ENCODE measurements around the gene IQGAP3. TPM values are rescaled to one million over a fixed set of nuclear protein-coding genes. Genes with fewer than 3 reads are reported as not detected.
A peak's percentile ranks its signal among the peaks of the same experiment; 100 is the strongest.

The IQGAP3 gene
- total and polyA plus RNA-seq, 2 of the 4 experiments (the other 2 are of a cell fraction) = 12.5 to 13.6 TPM

DNA sequence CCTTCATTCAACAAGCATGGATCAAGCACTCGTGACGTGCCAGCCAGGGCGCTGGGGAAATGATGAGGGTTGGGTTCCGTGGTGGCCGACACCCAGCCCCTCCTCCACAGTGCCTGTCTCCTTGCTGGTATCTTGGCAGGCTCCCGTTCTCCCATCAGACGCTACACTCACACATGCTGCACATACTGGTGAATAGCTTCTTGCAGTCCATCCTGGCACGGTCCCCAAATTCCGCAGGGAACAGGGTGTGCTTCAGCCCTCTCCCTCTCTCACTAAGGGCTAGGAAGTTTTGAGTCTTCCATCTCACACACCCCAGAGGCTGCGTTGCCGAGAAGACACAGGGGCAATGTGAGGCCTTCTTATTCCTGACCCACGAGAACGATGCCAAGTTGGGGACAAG is 61.7 kb downstream of the IQGAP3 start:
- H2BK15ac ChIP-seq (ENCODE audit: low read depth, low read length) = peak overlapping the region; percentile 91; the same call in 2 of the 3 replicates
- H3K4me1 ChIP-seq (ENCODE audit: control insufficient read depth, insufficient read depth, low read length) = peaks cover 26% of the 10 kb centered on the region
- no TSS peak for BruUV-seq (replicated peaks)
- peak overlapping the region; percentile 39; the same call in 1 of the 2 replicates for H4K5ac ChIP-seq (ENCODE audit: low read depth, low read length)
- peak overlapping the region; percentile 38 for H2BK5ac ChIP-seq (ENCODE audit: low read depth, low read length, poor library complexity, severe bottlenecking)
- no peaks in the 10 kb centered on the region for H3K27me3 ChIP-seq (ENCODE audit: control insufficient read depth, insufficient read depth, low read length)
- peak overlapping the region; percentile 33 for H3K4me2 ChIP-seq (ENCODE audit: low read depth, low read length)
- no peak overlapping the region for H3K4me3 ChIP-seq (ENCODE audit: insufficient read depth, low read depth, low read length)
- CTCF ChIA-PET = no interaction called here
- DNase-seq (peak; percentile 85), ATAC-seq (ENCODE audit: low read depth) (peak; percentile 60)
- peak overlapping the region; percentile 81 for H4K91ac ChIP-seq (ENCODE audit: insufficient read depth, low read depth, low read length)
- H3K36me3 ChIP-seq (ENCODE audit: control insufficient read depth, insufficient read depth, low read length) = no peaks in the 10 kb centered on the region
- peak overlapping the region; percentile 93 for H2BK120ac ChIP-seq (ENCODE audit: low read depth, low read length)
- intact Hi-C loops (cut with micrococcal nuclease) = no loop called here
- no peak for TF ChIP-seq RAD21 (IDR thresholded peaks at IDR 0.05; ENCODE audit: low read length)
- TF ChIP-seq, protein P1, sequence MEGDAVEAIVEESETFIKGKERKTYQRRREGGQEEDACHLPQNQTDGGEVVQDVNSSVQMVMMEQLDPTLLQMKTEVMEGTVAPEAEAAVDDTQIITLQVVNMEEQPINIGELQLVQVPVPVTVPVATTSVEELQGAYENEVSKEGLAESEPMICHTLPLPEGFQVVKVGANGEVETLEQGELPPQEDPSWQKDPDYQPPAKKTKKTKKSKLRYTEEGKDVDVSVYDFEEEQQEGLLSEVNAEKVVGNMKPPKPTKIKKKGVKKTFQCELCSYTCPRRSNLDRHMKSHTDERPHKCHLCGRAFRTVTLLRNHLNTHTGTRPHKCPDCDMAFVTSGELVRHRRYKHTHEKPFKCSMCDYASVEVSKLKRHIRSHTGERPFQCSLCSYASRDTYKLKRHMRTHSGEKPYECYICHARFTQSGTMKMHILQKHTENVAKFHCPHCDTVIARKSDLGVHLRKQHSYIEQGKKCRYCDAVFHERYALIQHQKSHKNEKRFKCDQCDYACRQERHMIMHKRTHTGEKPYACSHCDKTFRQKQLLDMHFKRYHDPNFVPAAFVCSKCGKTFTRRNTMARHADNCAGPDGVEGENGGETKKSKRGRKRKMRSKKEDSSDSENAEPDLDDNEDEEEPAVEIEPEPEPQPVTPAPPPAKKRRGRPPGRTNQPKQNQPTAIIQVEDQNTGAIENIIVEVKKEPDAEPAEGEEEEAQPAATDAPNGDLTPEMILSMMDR (conservative IDR thresholded peaks at IDR 0.05; ENCODE audit: low read depth, low read length) = no peak
- TF ChIP-seq MAZ (IDR thresholded peaks at IDR 0.05; ENCODE audit: borderline replicate concordance, low read depth, low read length) = 0 out of 2 replicates have a peak, but pooled peaks have one; percentile 23
- 0 out of 2 replicates have a peak, but pooled peaks have one; percentile 3 for TF ChIP-seq BHLHE40 (IDR thresholded peaks at IDR 0.05; ENCODE audit: low read depth, low read length)
- peak overlapping the region; percentile 93 for H3K23ac ChIP-seq (ENCODE audit: low read depth, low read length)
- 0 out of 2 replicates have a peak overlapping the region, but pooled peaks have one; percentile 10 for H3K56ac ChIP-seq (ENCODE audit: extremely low read depth, insufficient read depth, low read length)
- peak overlapping the region; percentile 40; the same call in 1 of the 2 replicates for H3K9ac ChIP-seq (ENCODE audit: low read depth, low read length)
- H3K4ac ChIP-seq (ENCODE audit: low read depth, low read length) = peak overlapping the region; percentile 87
- WGBS, 2 experiments (ENCODE audit: extremely low coverage in 2 of 2, insufficient read length in 1 of 2) = 27% methylated on average over 3 of the region's 13 CpGs; no CpG with 5 or more reads in 1 of the 2 experiments
- no peaks in the 10 kb centered on the region for H3K9me3 ChIP-seq (ENCODE audit: control insufficient read depth, insufficient read depth, low read length)
- peak overlapping the region; percentile 70 for H2AK5ac ChIP-seq (ENCODE audit: low read depth, low read length)
- H2AK9ac ChIP-seq (replicated peaks; ENCODE audit: low read depth, low read length, poor library complexity) = peak overlapping the region; percentile 31
- H3K27ac ChIP-seq (ENCODE audit: insufficient read depth, low read length) = peak overlapping the region; percentile 36
- peak overlapping the region; percentile 73 for H3K14ac ChIP-seq (replicated peaks; ENCODE audit: low read depth, low read length)
- H4K8ac ChIP-seq (ENCODE audit: low read depth in 2 of 2, low read length in 2 of 2) = peak overlapping the region; percentile 36 to 73
- H2BK20ac ChIP-seq (ENCODE audit: low read depth, low read length) = peak overlapping the region; percentile 89
- POLR2A ChIA-PET (ENCODE audit: unreplicated experiment) = no interaction called here
- peaks cover 30% of the 10 kb centered on the region for H3K9me1 ChIP-seq (ENCODE audit: insufficient read depth, low read length)
- dilution Hi-C loops (cut with HindIII; ENCODE audit: low sequenced_read_pairs, unreplicated experiment) = no loop called here
- in situ Hi-C loops (cut with MboI; ENCODE audit: low sequenced_read_pairs) = no loop called here
- H2AFZ ChIP-seq (replicated peaks; ENCODE audit: low read length, poor library complexity) = peak overlapping the region; percentile 85
- peaks cover 0 to 14% of the 10 kb centered on the region in 2 experiments; a peak in 2 of 4 replicates for H3K79me1 ChIP-seq (ENCODE audit: low read depth in 1 of 2, low read length in 2 of 2)
- H3K18ac ChIP-seq (ENCODE audit: low read depth, low read length) = peak overlapping the region; percentile 59
- no peaks in the 10 kb centered on the region for H4K20me1 ChIP-seq (ENCODE audit: insufficient read depth, low read length)
